K562 (cell line): Measurements from ENCODE around the gene STX12. TPM values are rescaled to one million over a fixed set of nuclear protein-coding genes. Genes with fewer than 3 reads are reported as not detected.

Experiments
- CBX2 ChIP-seq: fragments of 200-600 bp; sonication (generic); IDR thresholded peaks from one replicate; pipeline ENCODE4 v1.6.1; 2012; ENCODE audit warnings: mild to moderate bottlenecking, low read length, inconsistent platforms; ENCODE audit not compliant: insufficient read depth, poor library complexity, severe bottlenecking
- CEBPG ChIP-seq, 3 experiments: fragments of 200-800 bp in 1 of 3; sonication (Bioruptor generic) in 1 of 3; sonication (generic) in 1 of 3; formaldehyde crosslinking in 1 of 3; IDR thresholded peaks in 2 of 3; conservative IDR thresholded peaks in 1 of 3; 2 replicates each; pipeline versions ENCODE4 v1.6.1 to v1.8.0; 2016 to 2022; ENCODE audit warnings: missing compliant biosample characterization in 2 of 3, missing genetic modification characterization in 2 of 3, mild to moderate bottlenecking in 1 of 3, missing genetic modification reagents in 1 of 3
- E2F8 ChIP-seq: fragments of 450-650 bp; IDR thresholded peaks from 2 replicates; pipeline ENCODE4 v1.7.1; 2018; ENCODE audit warnings: mild to moderate bottlenecking, low read depth; ENCODE audit not compliant: partially characterized antibody
- GTF2A2 ChIP-seq: IDR thresholded peaks from 2 replicates; pipeline ENCODE4 v1.6.1; 2016; ENCODE audit warnings: mild to moderate bottlenecking, missing genetic modification characterization, missing compliant biosample characterization
- HNRNPK ChIP-seq: fragments of 200-400 bp; formaldehyde crosslinking; IDR thresholded peaks from one replicate; pipeline ENCODE4 v1.6.1; 2018; ENCODE audit warnings: mild to moderate bottlenecking, low read depth, low read length; ENCODE audit not compliant: poor library complexity, severe bottlenecking
- KLF1 ChIP-seq: fragments of 450-650 bp; IDR thresholded peaks from 2 replicates; pipeline ENCODE4 v1.6.1; 2016; ENCODE audit warnings: missing genetic modification characterization, missing compliant biosample characterization
- NONO ChIP-seq, 2 experiments: fragments of 200-400 bp in 1 of 2; fragments of 450-650 bp in 1 of 2; formaldehyde crosslinking in 1 of 2; IDR thresholded peaks; 2 replicates each; pipeline ENCODE4 v1.6.1; 2017; ENCODE audit warnings: low read depth in 2 of 2, mild to moderate bottlenecking in 2 of 2, moderate library complexity in 2 of 2, low read length in 1 of 2
- PHF8 ChIP-seq: fragments of 200-600 bp; sonication (generic); IDR thresholded peaks from 2 replicates; pipeline ENCODE4 v1.6.1; 2012; ENCODE audit warnings: mixed run types, mild to moderate bottlenecking, inconsistent platforms, low read length, moderate library complexity, borderline replicate concordance
- POLR2A ChIP-seq: fragments of 450-650 bp; conservative IDR thresholded peaks from 2 replicates; pipeline ENCODE4 v1.6.1; 2016
- RFX1 ChIP-seq: fragments of 450-650 bp; IDR thresholded peaks from 2 replicates; pipeline ENCODE4 v1.6.1; 2016; ENCODE audit warnings: mild to moderate bottlenecking, moderate library complexity
- SAP30 ChIP-seq: fragments of 200-600 bp; sonication (generic); IDR thresholded peaks from 2 replicates; pipeline ENCODE4 v1.6.1; 2012; ENCODE audit warnings: borderline replicate concordance, low read depth, mild to moderate bottlenecking, moderate library complexity, low read length, control low read depth, inconsistent platforms; ENCODE audit not compliant: insufficient read depth, poor library complexity, severe bottlenecking
- TAF9B ChIP-seq: fragments of 450-650 bp; IDR thresholded peaks from 2 replicates; pipeline ENCODE4 v1.6.1; 2018; ENCODE audit warnings: mild to moderate bottlenecking; ENCODE audit not compliant: partially characterized antibody
- ZBTB40 ChIP-seq, 2 experiments: fragments of 450-650 bp in 1 of 2; sonication (generic) in 1 of 2; formaldehyde crosslinking in 1 of 2; IDR thresholded peaks; 2 replicates each; pipeline versions ENCODE4 v1.7.1 to v1.9.0; 2016 to 2022; ENCODE audit warnings: inconsistent platforms in 1 of 2, mild to moderate bottlenecking in 1 of 2, missing genetic modification reagents in 1 of 2
- polyA plus RNA-seq, 8 experiments: library from polyadenylated mRNA; depleted of rRNA in 4 of 8; stranded (reverse) in 5 of 8; unstranded in 3 of 8; fragments of >200 nt; fragmentation: Nextera tagmentation in 2 of 8; fragmentation: Illumina TruSeq in 1 of 8; extraction: Ambion mirVana in 2 of 8; extraction: Trizol in 1 of 8; gene quantifications; 2 replicates each; pipeline versions ENCODE4 v1.2.1 to v1.2.3, GENCODE V29; 2011 to 2014; ENCODE audit warnings: inconsistent platforms in 1 of 8, missing spikeins in 1 of 8
- total RNA-seq, 7 experiments: library from RNA; depleted of rRNA in 6 of 7; stranded (reverse); fragments of >200 nt in 6 of 7; fragmentation: Illumina TruSeq in 2 of 7; extraction: Trizol in 2 of 7; gene quantifications; 2 replicates each; pipeline versions ENCODE4 v1.2.1 to v1.2.3, GENCODE V29; 2011 to 2021; ENCODE audit warnings: low replicate concordance in 1 of 7

The STX12 gene
- total and polyA plus RNA-seq, 9 of the 15 experiments (the other 6 are each of a cell fraction or from before 2014, with no cell fraction given), result 16.9 to 31.3 (median 25.7) TPM

GRCh38 chr1:27726173-27727044 is 46.6 kb upstream of the STX12 start (continued):
- TF ChIP-seq RFX1 (peak; percentile 63), ZBTB40 (IDR thresholded peaks at IDR 0.05) (peak; percentile 54; the same call in 1 of the 2 replicates), ZBTB40 (CRISPR knock-in tag; IDR thresholded peaks at IDR 0.05) (no peak), E2F8 (no peak), GTF2A2 (no peak), TAF9B (no peak), POLR2A (peak; percentile 23; the same call in 1 of the 2 replicates), KLF1 (tag) (peak; percentile 77), CBX2 (no peak), NONO (IDR thresholded peaks at IDR 0.05; ENCODE audit: low read depth in 2 of 2, low read length in 1 of 2) (peak; percentile 3 to 54; a peak in 2 of 4 replicates), CEBPG (CRISPR knock-in tag; IDR thresholded peaks at IDR 0.05) (0 out of 2 replicates have a peak, but pooled peaks have one; percentile 24), CEBPG (tag; conservative IDR thresholded peaks at IDR 0.05 in 1 of 2, IDR thresholded peaks at IDR 0.05 in 1 of 2) (no peak), SAP30 (peak; percentile 94), HNRNPK (peak; percentile 7), PHF8 (no peak)
